HG02840 (cell line): Measurements from ENCODE around the gene TEX50.
"Not testable (repeated sequence)": the region's sequence is repeated elsewhere in the genome, so short reads cannot be mapped to it uniquely, and the experiment has no call there.

ENCODE experiments used
- ATAC-seq: cut with Tn5 transposase; IDR thresholded peaks from one replicate; pipeline ENCODE4 v1.9.1; 2021; ENCODE audit warnings: mild to moderate bottlenecking, moderate library complexity, moderate number of reproducible peaks; ENCODE audit not compliant: unreplicated experiment, low FRiP score

The TEX50 gene

GRCh38 chr1:173661271-173661670, 26.1 kb downstream of the TEX50 start:
- ATAC-seq = no peak

- ATAC-seq = no peak
Observed at GRCh38 chr1:173661763-173662162, 26.6 kb downstream of the TEX50 start.

- ATAC-seq = no peak
Observed at GRCh38 chr1:173663159-173663558, 28.0 kb downstream of the TEX50 start.

- no peak for ATAC-seq
Observed at GRCh38 chr1:173666646-173667045, 31.5 kb downstream of the TEX50 start.

GRCh38 chr1:173669491-173669941, 34.4 kb downstream of the TEX50 start, which contains the start of gene ANKRD45:
Gene ANKRD45, minus strand, starts transcription at chr1:173669851. Its CDS starts 10,433 bp downstream, at chr1:173659418.
- no peak for ATAC-seq

- ATAC-seq = not testable (repeated sequence)
Observed at GRCh38 chr1:173674496-173674895, 39.4 kb downstream of the TEX50 start.

- ATAC-seq = not testable (repeated sequence)
Observed at GRCh38 chr1:173680152-173680551, 45.0 kb downstream of the TEX50 start.

- no peak for ATAC-seq
Observed at GRCh38 chr1:173682184-173682583, 47.0 kb downstream of the TEX50 start.

GRCh38 chr1:173683838-173684237, 48.7 kb downstream of the TEX50 start:
- not testable (repeated sequence) for ATAC-seq

GRCh38 chr1:173685121-173685520, 50.0 kb downstream of the TEX50 start:
- not testable (repeated sequence) for ATAC-seq
